ENCODE measurements around the gene PRR33. TPM values are rescaled to one million over a fixed set of nuclear protein-coding genes. Genes with fewer than 3 reads are reported as not detected.

The PRR33 gene
- total RNA-seq, 2 experiments from 2014 or later: 0.16 to 0.20 TPM

DNA sequence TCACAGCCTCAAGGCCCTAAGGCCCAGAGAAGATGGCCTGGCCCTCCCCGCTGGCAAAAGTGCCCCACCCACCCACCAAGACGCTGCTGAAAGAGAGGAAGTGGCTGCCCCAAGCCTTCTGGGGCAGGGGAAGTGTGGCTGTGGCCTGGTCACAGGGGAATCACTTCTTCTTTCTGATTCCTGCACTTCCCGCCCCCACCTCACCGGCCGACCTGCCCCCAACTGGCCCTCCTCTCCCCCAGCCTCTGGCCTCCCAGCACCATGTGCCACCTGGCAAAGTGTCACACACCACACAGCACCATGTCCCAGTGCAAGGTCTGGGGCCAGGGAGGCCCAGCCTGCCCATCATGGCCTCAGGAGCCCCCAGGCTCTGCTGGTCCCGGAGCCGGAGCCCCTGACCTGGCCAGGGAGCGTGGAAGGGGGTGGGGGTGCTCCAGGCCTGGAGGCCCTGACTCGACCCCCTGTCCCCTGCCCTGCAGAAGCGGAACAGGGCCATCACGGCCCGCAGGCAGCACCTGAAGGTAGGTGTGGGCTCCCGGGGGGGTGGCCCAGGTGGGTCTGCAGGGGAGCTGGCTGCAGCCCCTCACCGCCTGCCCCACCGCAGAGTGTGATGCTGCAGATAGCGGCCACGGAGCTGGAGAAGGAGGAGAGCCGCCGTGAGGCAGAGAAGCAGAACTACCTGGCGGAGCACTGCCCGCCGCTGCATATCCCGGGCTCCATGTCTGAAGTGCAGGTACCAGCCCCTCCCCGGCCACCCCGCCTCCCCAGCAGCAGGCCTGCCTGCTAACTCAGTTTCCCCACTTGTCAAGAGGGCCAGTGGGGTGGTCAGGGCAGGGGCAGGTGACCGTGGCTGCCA, 51.5 kb downstream of the PRR33 start:
- Mint-ChIP-seq H3K36me3 (ENCODE audit: low read depth) (no peaks in the 10 kb centered on the region), H3K4me3 (no peak overlapping the region), H3K9me3 (no peaks in the 10 kb centered on the region), H3K27ac (no peak overlapping the region), H3K4me1 (ENCODE audit: low read depth) (peaks cover 26% of the 10 kb centered on the region), H3K27me3 (no peaks in the 10 kb centered on the region)
- intact Hi-C loops (cut with micrococcal nuclease): loop anchor here (5.0 kb wide), 2 partner anchors 42 to 312 kb away; no protein-coding TSS in a partner anchor
- DNase-seq (no peak), ATAC-seq (no peak)
- ChIA-PET POLR2A (interaction anchor here (2.0 kb wide), 1 partner anchor 10 kb away, joined by 7 read pairs; no protein-coding TSS in a partner anchor), CTCF (interaction anchor here (1.0 to 1.8 kb wide), 4 partner anchors 13 to 160 kb away, joined by 3 to 6 read pairs (median 4); partner anchors contain the start of gene LSP1)
- TF ChIP-seq, protein P1, sequence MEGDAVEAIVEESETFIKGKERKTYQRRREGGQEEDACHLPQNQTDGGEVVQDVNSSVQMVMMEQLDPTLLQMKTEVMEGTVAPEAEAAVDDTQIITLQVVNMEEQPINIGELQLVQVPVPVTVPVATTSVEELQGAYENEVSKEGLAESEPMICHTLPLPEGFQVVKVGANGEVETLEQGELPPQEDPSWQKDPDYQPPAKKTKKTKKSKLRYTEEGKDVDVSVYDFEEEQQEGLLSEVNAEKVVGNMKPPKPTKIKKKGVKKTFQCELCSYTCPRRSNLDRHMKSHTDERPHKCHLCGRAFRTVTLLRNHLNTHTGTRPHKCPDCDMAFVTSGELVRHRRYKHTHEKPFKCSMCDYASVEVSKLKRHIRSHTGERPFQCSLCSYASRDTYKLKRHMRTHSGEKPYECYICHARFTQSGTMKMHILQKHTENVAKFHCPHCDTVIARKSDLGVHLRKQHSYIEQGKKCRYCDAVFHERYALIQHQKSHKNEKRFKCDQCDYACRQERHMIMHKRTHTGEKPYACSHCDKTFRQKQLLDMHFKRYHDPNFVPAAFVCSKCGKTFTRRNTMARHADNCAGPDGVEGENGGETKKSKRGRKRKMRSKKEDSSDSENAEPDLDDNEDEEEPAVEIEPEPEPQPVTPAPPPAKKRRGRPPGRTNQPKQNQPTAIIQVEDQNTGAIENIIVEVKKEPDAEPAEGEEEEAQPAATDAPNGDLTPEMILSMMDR (IDR thresholded peaks at IDR 0.05): no peak

DNA sequence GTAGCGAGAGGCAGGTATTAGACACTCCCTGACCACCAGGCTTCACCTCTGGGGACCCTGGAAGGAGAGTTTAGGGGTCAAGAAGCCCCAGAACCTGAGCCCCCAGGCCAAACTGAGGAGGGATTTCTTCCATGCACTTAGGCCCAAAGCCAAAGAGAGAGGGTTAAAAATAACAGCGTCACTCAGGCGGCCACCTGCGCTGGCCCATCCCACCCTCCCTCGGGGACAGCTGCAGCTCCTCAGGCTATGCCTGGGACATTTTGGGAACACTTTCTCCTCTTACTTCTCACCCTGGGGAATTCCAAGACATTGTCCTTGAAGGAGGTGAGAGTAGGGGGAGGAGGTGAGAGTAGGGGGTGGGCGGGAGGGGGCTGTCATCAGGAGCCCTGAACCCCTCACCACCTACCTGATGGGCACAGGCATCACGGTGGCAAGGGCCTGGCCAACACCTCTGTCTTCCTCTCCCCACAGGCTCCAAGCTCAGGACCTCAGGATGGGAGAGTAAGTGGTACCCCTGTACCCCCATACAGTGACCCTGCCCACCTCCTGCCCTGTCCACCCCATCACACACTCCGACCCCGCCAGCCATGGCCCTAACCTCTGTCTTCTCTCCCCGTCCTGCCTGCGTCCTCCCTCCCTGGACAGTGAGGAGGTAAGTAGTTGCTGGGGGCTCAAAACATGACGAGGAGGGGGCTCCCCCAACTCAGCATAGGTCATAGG, 52.3 kb downstream of the PRR33 start:
- no peaks in the 10 kb centered on the region for H3K27me3 Mint-ChIP-seq
- CTCF ChIA-PET: interaction anchor here (0.8 to 1.8 kb wide), 8 partner anchors 14 to 313 kb away, joined by 3 to 14 read pairs (median 4); partner anchors contain the start of gene LSP1
- no peak overlapping the region for H3K27ac Mint-ChIP-seq
- TF ChIP-seq, protein P1 (IDR thresholded peaks at IDR 0.05): no peak
- ATAC-seq (no peak), DNase-seq (no peak)
- intact Hi-C loops (cut with micrococcal nuclease): loop anchor here (5.0 kb wide), 1 partner anchor 43 kb away; no protein-coding TSS in a partner anchor
- no peaks in the 10 kb centered on the region for H3K36me3 Mint-ChIP-seq (ENCODE audit: low read depth)
- POLR2A ChIA-PET: interaction anchor here (1.1 to 1.3 kb wide), 2 partner anchors 52 to 145 kb away, joined by 3 read pairs; no protein-coding TSS in a partner anchor
- peaks cover 19% of the 10 kb centered on the region for H3K4me1 Mint-ChIP-seq (ENCODE audit: low read depth)
- no peaks in the 10 kb centered on the region for H3K9me3 Mint-ChIP-seq
- no peak overlapping the region for H3K4me3 Mint-ChIP-seq

DNA sequence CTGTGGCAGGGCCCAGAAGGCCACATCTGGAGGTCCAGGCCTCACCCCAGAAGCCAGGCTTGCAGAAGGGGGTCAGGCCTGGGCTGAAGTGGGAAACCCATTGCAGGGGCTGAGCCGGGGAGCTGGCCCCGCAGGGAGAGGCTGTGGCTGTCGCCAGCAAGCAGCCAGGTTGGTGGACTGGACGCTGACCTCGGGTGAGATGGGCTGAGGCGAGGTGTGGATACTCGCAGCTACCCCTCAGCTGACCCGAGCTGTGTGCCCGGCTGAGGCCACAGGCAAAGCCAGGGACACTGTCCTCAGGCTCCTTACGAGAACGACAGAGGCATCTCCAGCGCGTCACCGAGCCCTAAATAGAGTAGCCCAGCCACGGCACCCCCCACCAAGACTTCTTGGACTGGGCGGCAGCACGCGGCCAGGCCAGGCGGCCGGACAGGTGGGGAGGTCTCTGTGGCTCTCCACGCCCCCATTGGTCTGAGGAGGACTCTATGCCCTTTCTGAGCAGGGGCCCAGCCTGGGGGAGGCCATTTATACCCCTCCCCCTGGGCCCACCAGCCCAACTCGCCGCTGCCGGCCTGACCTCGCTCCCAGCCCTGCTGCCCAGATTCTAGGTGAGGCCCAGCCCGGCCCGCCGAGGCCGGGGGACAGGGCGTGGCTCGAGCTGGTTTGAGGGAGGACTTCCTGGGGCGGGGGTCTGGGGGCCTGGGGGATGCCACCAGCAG, 53.1 kb downstream of the PRR33 start, which contains the start of gene TNNI2:
Gene TNNI2, plus strand, starts transcription at position 556 of the 719 bp plus-strand sequence. CDS start 716 bp downstream, outside the sequence.
- no peak for DNase-seq

More for the DNA sequence above, 53.1 kb downstream of the PRR33 start, which contains the start of gene TNNI2:
- intact Hi-C loops (cut with micrococcal nuclease): loop anchor here (5.0 kb wide), 1 partner anchor 44 kb away; no protein-coding TSS in a partner anchor
- no peak for ATAC-seq
- no peak within 1 kb of the TSS for H3K4me3 Mint-ChIP-seq
- H3K4me1 Mint-ChIP-seq (ENCODE audit: low read depth): peaks cover 11% of the 10 kb centered on the region
- H3K27ac Mint-ChIP-seq: no peak within 1 kb of the TSS
- H3K36me3 Mint-ChIP-seq (ENCODE audit: low read depth): no peaks in the 10 kb centered on the region
- POLR2A ChIA-PET: interaction anchor here (1.1 to 1.3 kb wide), 2 partner anchors 52 to 145 kb away, joined by 3 read pairs; no protein-coding TSS in a partner anchor
- CTCF ChIA-PET: interaction anchor here (0.8 to 1.8 kb wide), 10 partner anchors 14 to 313 kb away, joined by 3 to 14 read pairs (median 4); partner anchors contain the start of gene LSP1
- H3K27me3 Mint-ChIP-seq: no peaks in the 10 kb centered on the region
- no peaks in the 10 kb centered on the region for H3K9me3 Mint-ChIP-seq
- TF ChIP-seq, protein P1 (IDR thresholded peaks at IDR 0.05): no peak

Small RNA genes within 50 kb of the gene (microRNA-seq; reads per million reads assigned to microRNA genes)
- gene MIR4298 (ENCODE audit: borderline microRNAs expressed, borderline replicate concordance) (not detected), gene MIR7847 (ENCODE audit: borderline microRNAs expressed, borderline replicate concordance) (not detected)

Other genes starting within 250 kb of the PRR33 start
- not detected for gene KRTAP5-6, start 194.7 kb downstream of the PRR33 start, total RNA-seq
- under 1 TPM; 0.07 to 0.31 TPM for gene IFITM10, start 141.3 kb downstream of the PRR33 start, total RNA-seq
- gene CTSD, start 128.0 kb downstream of the PRR33 start, total RNA-seq: 10 to 100 TPM; 44.9 to 45.6 TPM
- not detected for gene SYT8, start 56.9 kb downstream of the PRR33 start, total RNA-seq
- gene TNNI2, start 52.9 kb downstream of the PRR33 start, total RNA-seq: under 1 TPM in 1 of 2 experiments, not detected in 1; 0.92 TPM
- 100 to 1,000 TPM; 247 to 251 TPM for gene LSP1, start 38.8 kb downstream of the PRR33 start, total RNA-seq
- gene TNNT3, start 27.8 kb upstream of the PRR33 start, total RNA-seq: 1 to 10 TPM; 4.9 to 5.4 TPM
- gene MRPL23, start 55.4 kb upstream of the PRR33 start, total RNA-seq: 100 to 1,000 TPM; 134 to 145 TPM
- gene H19, start 105.9 kb upstream of the PRR33 start, total RNA-seq: not detected
- 1 to 10 TPM; 8.1 to 8.2 TPM for gene IGF2, start 247.5 kb upstream of the PRR33 start, total RNA-seq

Data from activated CD8-positive, alpha-beta T cell treated with anti-CD3 and anti-CD28 coated beads for 36 hours (primary cell).